HepG2 (cell line): Measurements from ENCODE around the gene G6PC3.
A peak's percentile ranks its signal among the peaks of the same experiment; 100 is the strongest.

Experiments
- ARID2 ChIP-seq: sonication (generic); formaldehyde crosslinking; IDR thresholded peaks from 2 replicates; pipeline ENCODE4 v1.8.1; 2022; ENCODE audit warnings: mild to moderate bottlenecking, missing genetic modification reagents, borderline replicate concordance
- CEBPG ChIP-seq: IDR thresholded peaks from 2 replicates; pipeline ENCODE4 v1.6.1; 2016
- SIX4 ChIP-seq: sonication (generic); formaldehyde crosslinking; IDR thresholded peaks from 2 replicates; pipeline ENCODE4 v1.4.0; 2020; ENCODE audit warnings: missing genetic modification reagents
- ZNF782 ChIP-seq: sonication (generic); formaldehyde crosslinking; IDR thresholded peaks from 2 replicates; pipeline ENCODE4 v1.4.0; 2020; ENCODE audit warnings: missing genetic modification reagents, mild to moderate bottlenecking, borderline replicate concordance
- TF ChIP-seq, protein P1 (sequence below): sonication (generic); formaldehyde crosslinking; conservative IDR thresholded peaks from 2 replicates; pipeline ENCODE4 v1.4.0; 2020; ENCODE audit warnings: missing genetic modification reagents
- TF ChIP-seq, protein P2 (sequence below): sonication (generic); formaldehyde crosslinking; IDR thresholded peaks from 2 replicates; pipeline ENCODE4 v1.5.0; 2020; ENCODE audit warnings: mild to moderate bottlenecking, missing genetic modification reagents, moderate library complexity

DNA sequence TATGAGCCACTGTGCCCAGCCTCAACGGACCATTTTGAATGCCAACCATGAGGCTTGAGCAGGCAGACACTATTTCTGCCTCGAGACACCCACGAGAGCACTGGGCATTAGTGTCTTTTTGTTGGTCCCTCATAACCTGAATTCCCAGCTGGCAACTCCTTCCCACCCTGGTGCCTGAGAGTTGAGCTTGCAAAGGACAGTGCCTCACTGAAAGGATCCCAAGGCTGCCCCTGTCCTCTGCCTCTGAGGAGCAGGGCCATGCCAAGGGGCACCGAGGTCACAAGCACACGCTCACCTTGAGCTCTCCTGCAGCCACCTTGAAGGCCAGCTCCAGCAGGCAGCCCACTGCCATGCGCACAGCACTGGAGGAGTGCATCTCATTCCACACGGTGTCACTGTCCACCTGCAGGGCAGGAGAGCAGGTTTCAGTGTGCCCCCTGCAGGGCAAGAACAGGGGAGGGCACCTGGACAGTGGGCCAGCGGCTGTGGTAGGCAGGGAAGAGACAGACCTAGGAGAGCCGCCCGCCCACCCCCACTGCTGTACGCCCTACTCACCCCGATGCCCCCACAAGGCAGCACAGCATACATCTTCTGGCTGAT is 12.8 kb downstream of the G6PC3 start:
- TF ChIP-seq, protein P1, sequence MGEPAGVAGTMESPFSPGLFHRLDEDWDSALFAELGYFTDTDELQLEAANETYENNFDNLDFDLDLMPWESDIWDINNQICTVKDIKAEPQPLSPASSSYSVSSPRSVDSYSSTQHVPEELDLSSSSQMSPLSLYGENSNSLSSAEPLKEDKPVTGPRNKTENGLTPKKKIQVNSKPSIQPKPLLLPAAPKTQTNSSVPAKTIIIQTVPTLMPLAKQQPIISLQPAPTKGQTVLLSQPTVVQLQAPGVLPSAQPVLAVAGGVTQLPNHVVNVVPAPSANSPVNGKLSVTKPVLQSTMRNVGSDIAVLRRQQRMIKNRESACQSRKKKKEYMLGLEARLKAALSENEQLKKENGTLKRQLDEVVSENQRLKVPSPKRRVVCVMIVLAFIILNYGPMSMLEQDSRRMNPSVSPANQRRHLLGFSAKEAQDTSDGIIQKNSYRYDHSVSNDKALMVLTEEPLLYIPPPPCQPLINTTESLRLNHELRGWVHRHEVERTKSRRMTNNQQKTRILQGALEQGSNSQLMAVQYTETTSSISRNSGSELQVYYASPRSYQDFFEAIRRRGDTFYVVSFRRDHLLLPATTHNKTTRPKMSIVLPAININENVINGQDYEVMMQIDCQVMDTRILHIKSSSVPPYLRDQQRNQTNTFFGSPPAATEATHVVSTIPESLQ (CRISPR knock-in tag): no peak
- TF ChIP-seq SIX4 (CRISPR knock-in tag) (0 out of 2 replicates have a peak, but pooled peaks have one; percentile 21), ARID2 (CRISPR knock-in tag) (no peak), ZNF782 (CRISPR knock-in tag) (no peak; the same call in 1 of the 2 replicates), CEBPG (peak; percentile 44)
- TF ChIP-seq, protein P2, sequence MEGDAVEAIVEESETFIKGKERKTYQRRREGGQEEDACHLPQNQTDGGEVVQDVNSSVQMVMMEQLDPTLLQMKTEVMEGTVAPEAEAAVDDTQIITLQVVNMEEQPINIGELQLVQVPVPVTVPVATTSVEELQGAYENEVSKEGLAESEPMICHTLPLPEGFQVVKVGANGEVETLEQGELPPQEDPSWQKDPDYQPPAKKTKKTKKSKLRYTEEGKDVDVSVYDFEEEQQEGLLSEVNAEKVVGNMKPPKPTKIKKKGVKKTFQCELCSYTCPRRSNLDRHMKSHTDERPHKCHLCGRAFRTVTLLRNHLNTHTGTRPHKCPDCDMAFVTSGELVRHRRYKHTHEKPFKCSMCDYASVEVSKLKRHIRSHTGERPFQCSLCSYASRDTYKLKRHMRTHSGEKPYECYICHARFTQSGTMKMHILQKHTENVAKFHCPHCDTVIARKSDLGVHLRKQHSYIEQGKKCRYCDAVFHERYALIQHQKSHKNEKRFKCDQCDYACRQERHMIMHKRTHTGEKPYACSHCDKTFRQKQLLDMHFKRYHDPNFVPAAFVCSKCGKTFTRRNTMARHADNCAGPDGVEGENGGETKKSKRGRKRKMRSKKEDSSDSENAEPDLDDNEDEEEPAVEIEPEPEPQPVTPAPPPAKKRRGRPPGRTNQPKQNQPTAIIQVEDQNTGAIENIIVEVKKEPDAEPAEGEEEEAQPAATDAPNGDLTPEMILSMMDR: peak; percentile 94
